GM04504 (cell line): ENCODE measurements around the gene FBP2.
"Not testable (repeated sequence)": the region's sequence is repeated elsewhere in the genome, so short reads cannot be mapped to it uniquely, and the experiment has no call there.

ENCODE experiments used
- DNase-seq: peaks from one replicate; pipeline ENCODE4 v3.0.0-alpha.2; 2012; ENCODE audit warnings: low read depth

FBP2 gene

GRCh38 chr9:94606646-94607422, 13.2 kb upstream of the FBP2 start:
- DNase-seq: no peak

GRCh38 chr9:94603259-94604160, 9.9 kb upstream of the FBP2 start:
- peak; percentile 32 for DNase-seq

- DNase-seq: no peak
Measured at GRCh38 chr9:94602666-94603065, 9.0 kb upstream of the FBP2 start.

- no peak for DNase-seq
Measured at GRCh38 chr9:94600715-94601114, 7.1 kb upstream of the FBP2 start.

GRCh38 chr9:94600258-94600657, 6.6 kb upstream of the FBP2 start:
- DNase-seq: no peak

GRCh38 chr9:94599102-94599501, 5.5 kb upstream of the FBP2 start:
- DNase-seq: no peak

GRCh38 chr9:94592683-94593082, 941 bp downstream of the FBP2 start:
- DNase-seq: not testable (repeated sequence)

GRCh38 chr9:94591876-94592275, 1.7 kb downstream of the FBP2 start:
- DNase-seq: no peak

GRCh38 chr9:94591046-94591545, 2.5 kb downstream of the FBP2 start:
- DNase-seq: not testable (repeated sequence)

GRCh38 chr9:94588681-94589080, 4.9 kb downstream of the FBP2 start:
- no peak for DNase-seq

GRCh38 chr9:94586814-94587213, 6.8 kb downstream of the FBP2 start:
- no peak for DNase-seq

- no peak for DNase-seq
Measured at GRCh38 chr9:94586316-94586715, 7.3 kb downstream of the FBP2 start.

GRCh38 chr9:94584555-94584954, 9.1 kb downstream of the FBP2 start:
- DNase-seq: no peak

GRCh38 chr9:94581728-94582127, 11.9 kb downstream of the FBP2 start:
- no peak for DNase-seq

- no peak for DNase-seq
Measured at GRCh38 chr9:94577571-94577970, 16.1 kb downstream of the FBP2 start.

GRCh38 chr9:94577036-94577435, 16.6 kb downstream of the FBP2 start:
- no peak for DNase-seq

GRCh38 chr9:94576131-94576530, 17.5 kb downstream of the FBP2 start:
- no peak for DNase-seq

- no peak for DNase-seq
Measured at GRCh38 chr9:94568972-94569712, 24.5 kb downstream of the FBP2 start.

- DNase-seq: no peak
Measured at GRCh38 chr9:94568250-94568889, 25.3 kb downstream of the FBP2 start.

- no peak for DNase-seq
Measured at GRCh38 chr9:94567271-94567670, 26.4 kb downstream of the FBP2 start.

GRCh38 chr9:94566550-94566949, 27.1 kb downstream of the FBP2 start:
- DNase-seq: no peak

GRCh38 chr9:94564279-94564678, 29.3 kb downstream of the FBP2 start:
- DNase-seq: not testable (repeated sequence)
